HG02943 (cell line): ENCODE measurements around the gene WWC1.
A peak's percentile ranks its signal among the peaks of the same experiment; 100 is the strongest.
"Not testable (repeated sequence)": the region's sequence is repeated elsewhere in the genome, so short reads cannot be mapped to it uniquely, and the experiment has no call there.

Experiments
- ATAC-seq: cut with Tn5 transposase; IDR thresholded peaks from one replicate; pipeline ENCODE4 v1.9.1; 2021; ENCODE audit warnings: mild to moderate bottlenecking, low read depth, moderate library complexity; ENCODE audit not compliant: unreplicated experiment

WWC1 gene

GRCh38 chr5:168328814-168329213 is 37.4 kb downstream of the WWC1 start:
- peak; percentile 68 for ATAC-seq

GRCh38 chr5:168329302-168329701 is 37.9 kb downstream of the WWC1 start:
- ATAC-seq = no peak

GRCh38 chr5:168332042-168332441 is 40.6 kb downstream of the WWC1 start:
- ATAC-seq = no peak

DNA sequence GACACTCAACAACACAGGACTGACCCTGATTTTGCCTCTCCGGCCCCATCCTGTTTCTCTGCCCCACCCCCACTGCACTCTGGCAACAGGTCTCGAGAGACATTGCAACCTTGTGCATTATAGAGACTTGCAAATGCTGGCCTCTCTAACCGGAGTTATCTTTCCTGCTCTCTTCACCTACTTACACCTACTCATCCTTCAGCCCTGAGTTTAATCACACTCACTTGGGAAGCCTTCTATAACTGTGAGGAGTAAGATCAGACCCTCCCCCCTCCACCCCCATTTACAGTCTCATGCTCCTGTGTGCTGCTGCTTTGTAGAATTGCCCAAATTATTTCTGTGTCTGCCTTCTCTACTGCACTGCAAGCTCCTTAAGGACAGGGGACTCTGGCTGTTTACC is 42.8 kb downstream of the WWC1 start:
- ATAC-seq = no peak

- ATAC-seq = no peak
Observed at GRCh38 chr5:168334695-168335094, 43.2 kb downstream of the WWC1 start.

- no peak for ATAC-seq
Observed at GRCh38 chr5:168337361-168337760, 45.9 kb downstream of the WWC1 start.

GRCh38 chr5:168339109-168339771 is 47.8 kb downstream of the WWC1 start:
- ATAC-seq = no peak

DNA sequence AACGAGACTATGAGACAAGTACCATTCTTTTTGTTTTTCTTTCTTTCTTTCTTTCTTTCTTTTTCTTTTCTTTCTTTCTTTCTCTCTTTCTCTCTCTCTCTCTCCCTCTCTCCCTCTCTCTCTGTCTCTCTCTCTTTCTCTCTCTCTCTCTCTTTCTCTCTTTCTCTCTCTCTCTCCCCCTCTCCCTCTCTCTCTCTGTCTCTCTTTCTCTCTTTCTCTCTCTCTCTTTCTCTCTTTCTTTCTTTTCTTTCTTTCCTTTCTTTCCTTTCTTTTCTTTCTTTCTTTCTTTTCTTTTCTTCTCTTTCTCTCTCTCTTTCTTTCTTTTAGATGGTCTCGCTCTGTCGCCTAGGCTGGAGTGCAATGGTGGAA is 48.3 kb downstream of the WWC1 start:
- ATAC-seq = not testable (repeated sequence)

GRCh38 chr5:168340487-168340886 is 49.0 kb downstream of the WWC1 start:
- no peak for ATAC-seq

- ATAC-seq = no peak
Observed at GRCh38 chr5:168341178-168341577, 49.7 kb downstream of the WWC1 start.

DNA sequence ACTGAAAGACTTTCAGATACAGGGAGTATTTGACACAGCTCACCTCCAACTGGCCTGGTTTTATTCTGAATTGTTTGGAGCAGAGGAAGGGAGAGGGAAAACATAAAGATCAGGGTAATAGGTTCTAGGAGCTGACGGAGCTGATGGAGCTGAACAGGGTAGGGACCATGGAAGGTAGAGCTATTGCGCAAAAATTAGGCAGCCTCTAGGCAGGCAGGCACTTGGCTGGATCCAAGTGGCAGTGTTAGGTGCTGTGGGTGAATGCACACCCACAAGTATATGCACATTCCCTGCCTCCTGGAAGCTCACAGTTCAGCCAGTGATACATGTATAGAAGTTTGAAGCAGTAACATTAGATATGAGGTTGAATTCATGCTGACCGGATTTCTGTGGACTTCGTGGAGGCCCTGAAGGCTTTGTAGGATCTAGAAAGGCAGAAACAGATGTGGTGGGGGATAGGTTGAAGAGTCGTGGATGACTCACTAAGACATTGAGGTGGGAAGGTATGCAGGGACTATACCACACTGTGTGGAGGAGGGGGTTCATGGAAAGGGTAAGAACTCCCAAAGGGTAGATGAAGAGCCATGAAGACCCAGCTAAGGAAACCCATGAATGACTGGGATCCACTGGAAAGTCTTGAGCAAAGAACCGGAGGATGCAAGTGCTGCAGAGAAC is 50.8 kb downstream of the WWC1 start:
- no peak for ATAC-seq

GRCh38 chr5:168342985-168343384 is 51.5 kb downstream of the WWC1 start:
- ATAC-seq = no peak

GRCh38 chr5:168346417-168346816 is 55.0 kb downstream of the WWC1 start:
- ATAC-seq = no peak

GRCh38 chr5:168347368-168348083 is 56.1 kb downstream of the WWC1 start:
- peak; percentile 76 for ATAC-seq

DNA sequence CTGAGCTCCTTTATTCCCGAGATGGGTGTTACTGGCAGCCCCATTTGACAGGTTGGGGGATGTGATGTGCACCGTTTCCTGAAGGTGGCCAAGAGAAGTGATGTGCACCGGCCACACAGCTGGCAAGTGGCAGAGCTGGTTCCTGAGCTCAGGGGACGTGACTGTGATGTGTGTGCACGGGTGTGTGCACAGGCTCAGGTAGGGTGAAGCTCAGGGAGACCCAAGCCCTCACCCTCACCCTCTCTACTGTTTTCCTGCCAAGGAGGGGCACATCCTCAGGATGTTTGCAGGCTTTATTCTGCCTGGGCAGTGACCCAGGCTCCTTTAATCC is 56.6 kb downstream of the WWC1 start:
- no peak for ATAC-seq

GRCh38 chr5:168350315-168350714 is 58.9 kb downstream of the WWC1 start:
- ATAC-seq = no peak

- ATAC-seq = no peak
Observed at GRCh38 chr5:168353216-168353957, 61.9 kb downstream of the WWC1 start.

DNA sequence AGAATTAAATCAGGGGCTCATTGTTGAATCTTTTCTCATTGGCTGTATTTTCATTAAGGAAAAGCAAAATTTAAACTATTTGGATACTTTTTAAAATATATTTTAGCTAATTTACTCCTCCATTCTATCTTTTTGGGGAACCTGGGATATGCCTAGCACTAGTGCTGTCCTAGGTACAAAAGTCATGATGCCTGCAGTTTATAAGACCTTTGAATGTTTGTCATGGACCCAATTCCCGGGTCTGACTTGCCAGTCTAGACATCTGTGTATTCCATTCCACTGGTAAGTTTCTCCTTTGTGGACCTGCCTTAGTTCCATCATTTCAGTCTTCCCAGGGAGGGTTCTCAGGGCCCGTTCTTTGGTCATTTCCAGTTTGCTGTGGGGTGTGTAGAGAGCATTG is 63.0 kb downstream of the WWC1 start:
- ATAC-seq = no peak

DNA sequence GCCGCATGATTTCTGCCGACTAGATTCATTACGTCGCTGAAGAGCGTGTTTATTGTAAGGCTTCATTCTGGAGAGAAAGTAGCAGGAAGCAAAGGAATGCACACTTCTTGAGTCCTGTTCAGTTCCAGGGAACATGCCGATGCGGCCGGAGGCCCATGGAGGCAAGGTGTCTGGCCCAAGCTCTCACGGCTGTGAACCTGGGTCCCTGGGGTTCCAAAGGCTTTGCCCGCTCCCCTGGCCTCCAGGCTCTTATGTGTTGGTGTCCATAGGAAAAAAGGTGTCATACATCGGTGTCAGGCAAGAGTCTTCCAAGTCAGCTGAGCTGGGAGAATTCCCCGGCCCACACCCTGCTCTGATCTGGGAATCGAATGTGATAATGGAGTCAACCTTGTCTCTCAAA is 64.7 kb downstream of the WWC1 start:
- no peak for ATAC-seq

DNA sequence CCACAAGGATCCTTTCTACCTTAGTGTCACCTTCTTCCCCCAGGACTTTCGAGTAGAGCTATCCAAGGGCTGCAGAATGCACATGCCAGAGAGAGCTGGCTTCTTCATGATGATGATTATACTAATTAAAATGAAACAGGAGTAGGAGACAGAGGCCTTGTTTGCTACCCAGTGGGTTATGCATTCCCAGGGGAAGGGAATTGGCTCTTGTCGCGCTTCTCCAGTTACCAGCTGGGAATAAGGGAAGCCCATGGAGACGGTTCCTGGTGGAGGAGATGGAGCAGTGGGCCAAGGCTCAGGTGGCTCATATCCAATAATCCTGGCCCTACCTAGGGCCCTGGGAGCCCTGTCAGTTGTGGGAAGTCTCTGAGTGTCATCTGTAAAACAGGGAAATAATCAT is 65.1 kb downstream of the WWC1 start:
- no peak for ATAC-seq

GRCh38 chr5:168357876-168358275 is 66.4 kb downstream of the WWC1 start:
- ATAC-seq = no peak
